LNCaP clone FGC (cell line): Measurements from ENCODE around the gene TTC1.

Experiments used
- DNase-seq: peaks from one replicate; pipeline ENCODE4 v3.0.0-alpha.2; 2011; ENCODE audit warnings: low read depth
- H3K4me3 ChIP-seq: 2 replicates; pipeline ENCODE4 v1.5.1; 2011; ENCODE audit warnings: mild to moderate bottlenecking, low read depth, low read length, control low read depth
- TF ChIP-seq, protein P1 (sequence below): IDR thresholded peaks from 2 replicates; pipeline ENCODE4 v1.5.1; 2012; ENCODE audit warnings: mild to moderate bottlenecking; ENCODE audit not compliant: control insufficient read depth, insufficient read depth; ENCODE audit errors: extremely low read depth

Gene TTC1

DNA sequence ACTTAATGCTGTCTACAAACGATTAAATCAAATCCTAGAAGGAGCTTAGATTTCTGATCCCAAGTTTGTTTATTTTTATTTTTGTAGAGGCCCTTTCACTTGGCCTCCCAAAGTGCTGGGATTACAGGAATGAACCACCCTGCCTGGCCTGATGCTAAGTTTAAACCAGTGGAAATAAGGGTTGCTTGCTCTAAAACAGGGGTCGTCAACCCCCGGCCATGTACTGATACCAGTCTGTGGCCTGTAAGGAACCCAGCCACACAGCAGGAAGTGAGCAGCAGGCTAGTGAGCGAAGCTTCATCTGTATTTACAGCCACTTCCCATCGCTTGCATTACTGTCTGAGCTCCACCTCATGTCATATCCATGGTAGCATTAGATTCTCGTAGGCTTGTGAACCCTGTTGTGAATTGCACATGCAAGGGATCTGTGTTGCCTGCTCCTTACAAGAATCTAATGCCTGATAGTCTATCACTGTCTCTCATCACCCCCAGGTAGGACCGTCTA, 11.4 kb downstream of the TTC1 start:
- DNase-seq: no peak
- TF ChIP-seq, protein P1, sequence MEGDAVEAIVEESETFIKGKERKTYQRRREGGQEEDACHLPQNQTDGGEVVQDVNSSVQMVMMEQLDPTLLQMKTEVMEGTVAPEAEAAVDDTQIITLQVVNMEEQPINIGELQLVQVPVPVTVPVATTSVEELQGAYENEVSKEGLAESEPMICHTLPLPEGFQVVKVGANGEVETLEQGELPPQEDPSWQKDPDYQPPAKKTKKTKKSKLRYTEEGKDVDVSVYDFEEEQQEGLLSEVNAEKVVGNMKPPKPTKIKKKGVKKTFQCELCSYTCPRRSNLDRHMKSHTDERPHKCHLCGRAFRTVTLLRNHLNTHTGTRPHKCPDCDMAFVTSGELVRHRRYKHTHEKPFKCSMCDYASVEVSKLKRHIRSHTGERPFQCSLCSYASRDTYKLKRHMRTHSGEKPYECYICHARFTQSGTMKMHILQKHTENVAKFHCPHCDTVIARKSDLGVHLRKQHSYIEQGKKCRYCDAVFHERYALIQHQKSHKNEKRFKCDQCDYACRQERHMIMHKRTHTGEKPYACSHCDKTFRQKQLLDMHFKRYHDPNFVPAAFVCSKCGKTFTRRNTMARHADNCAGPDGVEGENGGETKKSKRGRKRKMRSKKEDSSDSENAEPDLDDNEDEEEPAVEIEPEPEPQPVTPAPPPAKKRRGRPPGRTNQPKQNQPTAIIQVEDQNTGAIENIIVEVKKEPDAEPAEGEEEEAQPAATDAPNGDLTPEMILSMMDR: no peak
- no peak overlapping the region for H3K4me3 ChIP-seq

DNA sequence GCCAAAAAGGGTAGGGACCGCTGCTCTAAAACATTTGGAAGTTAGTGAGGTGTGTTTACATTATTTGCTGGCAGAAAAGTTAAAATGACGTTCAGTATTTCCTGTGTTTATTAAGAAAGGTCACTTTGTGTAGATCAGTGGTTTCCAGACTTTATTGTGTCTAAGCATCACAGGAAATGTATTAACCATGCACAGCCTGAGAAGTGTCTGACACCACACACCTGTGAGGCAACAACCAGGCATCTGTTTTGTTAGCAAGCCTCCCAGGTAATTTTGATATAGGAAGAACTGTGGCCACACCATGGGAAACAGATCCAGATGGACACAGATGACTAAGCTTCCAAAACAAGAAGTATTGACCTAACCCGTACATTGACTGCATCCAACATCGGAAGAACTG, 12.0 kb downstream of the TTC1 start:
- DNase-seq: no peak
- TF ChIP-seq, protein P1: no peak

DNA sequence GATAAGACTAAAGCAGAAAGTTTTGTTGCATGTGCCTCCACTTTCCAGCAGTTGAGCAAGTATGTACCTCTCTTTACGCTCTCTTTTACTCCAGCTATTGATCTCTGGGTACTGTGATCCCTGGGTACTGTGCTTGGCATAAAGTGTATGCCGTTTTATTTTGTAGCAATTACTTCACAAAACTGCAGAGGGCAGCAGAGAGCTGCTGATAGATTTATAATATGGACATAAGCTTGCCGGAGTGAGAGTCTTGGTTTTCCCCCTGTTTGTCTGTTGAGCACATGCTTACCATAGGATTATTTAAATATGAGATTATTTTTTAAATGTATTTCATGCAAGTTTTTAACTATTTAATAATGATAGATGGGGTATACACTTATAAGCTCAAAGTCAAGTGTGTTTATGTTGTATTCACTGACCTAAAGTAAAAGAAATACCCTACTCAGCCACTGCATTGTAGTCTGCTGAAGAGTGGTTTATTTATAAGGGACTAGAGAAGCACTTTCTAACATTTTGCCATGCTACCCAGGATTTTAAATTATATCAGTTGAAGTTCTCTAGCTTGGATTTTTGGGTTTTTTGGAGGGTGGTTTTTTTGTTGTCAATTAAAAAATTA, 13.0 kb downstream of the TTC1 start:
- TF ChIP-seq, protein P1: peak; percentile 79
- H3K4me3 ChIP-seq: no peak overlapping the region
- DNase-seq: no peak

More for the DNA sequence above, 12.0 kb downstream of the TTC1 start:
- no peak overlapping the region for H3K4me3 ChIP-seq

DNA sequence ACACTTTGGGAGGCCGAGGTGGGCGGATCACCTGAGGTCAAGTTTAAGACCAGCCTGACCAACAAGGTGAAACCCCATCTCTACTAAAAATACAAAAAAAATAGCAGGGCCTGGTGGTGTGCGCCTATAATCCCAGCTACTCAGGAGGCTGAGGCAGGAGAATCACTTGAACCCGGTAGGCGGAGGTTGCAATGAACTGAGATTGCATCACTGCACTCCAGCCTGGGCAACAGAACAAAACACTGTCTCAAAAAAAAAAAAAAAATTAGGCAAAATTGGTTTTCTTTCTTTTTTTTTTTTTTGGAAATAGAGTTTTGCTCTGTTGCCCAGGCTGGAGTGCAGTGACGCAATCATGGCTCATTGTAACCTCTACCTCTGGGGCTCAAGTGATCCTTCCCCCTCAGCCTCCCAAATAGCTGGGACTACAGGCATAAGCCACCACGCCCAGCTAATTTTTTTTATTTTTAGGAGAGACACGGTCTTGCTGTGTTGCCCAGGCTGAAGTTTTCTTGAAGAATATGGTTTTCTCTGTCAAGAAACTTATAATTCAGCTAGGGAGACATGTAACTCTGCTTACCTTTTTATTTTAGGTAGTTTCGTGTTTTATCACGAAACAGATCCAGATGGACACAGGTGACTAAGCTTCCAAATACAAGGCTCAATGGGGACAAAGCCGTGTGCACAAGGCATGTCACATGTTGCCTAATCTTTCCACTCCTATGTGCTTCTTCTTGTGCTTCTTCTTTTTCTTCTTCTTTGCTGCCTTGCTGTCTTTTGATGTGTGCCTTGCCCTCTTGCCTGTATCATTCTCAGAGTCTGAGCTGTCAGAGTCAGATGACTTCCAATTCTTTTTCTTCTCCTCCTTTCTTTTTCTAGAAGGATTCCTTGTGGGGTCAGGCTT, 14.3 kb downstream of the TTC1 start:
- TF ChIP-seq, protein P1: no peak
- no peak overlapping the region for H3K4me3 ChIP-seq
- no peak for DNase-seq

DNA sequence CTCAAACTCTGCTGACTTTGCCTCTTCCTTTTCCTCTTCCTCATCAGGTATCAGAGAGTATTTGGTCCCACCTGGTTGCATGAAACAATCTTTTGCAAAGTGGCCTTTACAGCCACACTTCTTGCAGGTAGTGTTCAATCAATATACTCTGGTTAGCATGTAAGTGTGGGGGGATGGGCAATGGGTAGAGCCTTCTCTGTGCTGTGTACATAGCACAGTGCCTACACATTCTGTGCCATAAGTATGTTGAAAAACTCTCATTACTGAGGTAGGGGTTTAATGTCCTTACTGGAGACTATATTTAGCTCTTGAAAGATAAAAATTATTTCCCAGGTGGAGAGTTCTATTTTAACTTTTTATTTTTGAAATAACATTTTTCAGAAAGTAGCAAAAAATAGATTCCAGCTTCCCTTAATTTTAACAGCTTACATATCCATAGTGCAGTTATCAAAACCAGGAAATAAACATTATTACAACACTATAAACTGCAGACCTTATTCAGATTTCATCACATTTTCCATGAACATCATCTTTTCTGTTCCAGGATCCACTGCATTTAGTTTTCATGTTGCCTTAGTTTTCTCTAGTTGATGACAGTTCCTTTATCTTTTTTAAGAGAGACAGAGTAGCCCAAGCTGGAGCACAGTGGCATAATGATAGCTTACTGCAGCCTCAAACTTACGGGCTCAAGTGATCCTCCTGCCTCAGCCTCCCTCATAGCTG, 15.1 kb downstream of the TTC1 start:
- TF ChIP-seq, protein P1: no peak
- DNase-seq: no peak
- H3K4me3 ChIP-seq: no peak overlapping the region

DNA sequence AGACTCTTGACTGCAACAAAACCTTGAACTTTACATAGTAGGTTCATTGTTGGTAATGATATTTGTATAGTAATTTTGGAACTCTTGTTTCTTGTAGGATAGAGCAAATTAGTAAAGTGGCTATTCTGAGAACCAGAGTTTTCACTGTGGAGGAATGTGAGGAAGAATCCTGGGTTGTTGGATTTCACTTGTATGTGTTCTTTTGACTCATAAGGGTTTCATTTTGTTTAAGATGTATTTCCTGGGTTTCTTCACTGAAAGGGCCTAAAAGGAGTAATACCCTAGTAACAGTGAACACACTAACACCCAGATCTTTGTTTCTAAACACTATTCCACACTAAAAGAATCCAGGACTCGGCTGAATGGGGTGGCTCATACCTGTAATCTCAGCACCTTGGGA, 20.1 kb downstream of the TTC1 start:
- no peak for DNase-seq
- H3K4me3 ChIP-seq: no peak overlapping the region
- TF ChIP-seq, protein P1: no peak
